Measurements from ENCODE around the gene OXER1.
"Not testable (repeated sequence)": the region's sequence is repeated elsewhere in the genome, so short reads cannot be mapped to it uniquely, and the experiment has no call there.

OXER1 gene

GRCh38 chr2:42752816-42753813 is 10.8 kb downstream of the OXER1 start:
- peak in 2 of 51 donors; percentile 20 to 26 for DNase-seq

DNA sequence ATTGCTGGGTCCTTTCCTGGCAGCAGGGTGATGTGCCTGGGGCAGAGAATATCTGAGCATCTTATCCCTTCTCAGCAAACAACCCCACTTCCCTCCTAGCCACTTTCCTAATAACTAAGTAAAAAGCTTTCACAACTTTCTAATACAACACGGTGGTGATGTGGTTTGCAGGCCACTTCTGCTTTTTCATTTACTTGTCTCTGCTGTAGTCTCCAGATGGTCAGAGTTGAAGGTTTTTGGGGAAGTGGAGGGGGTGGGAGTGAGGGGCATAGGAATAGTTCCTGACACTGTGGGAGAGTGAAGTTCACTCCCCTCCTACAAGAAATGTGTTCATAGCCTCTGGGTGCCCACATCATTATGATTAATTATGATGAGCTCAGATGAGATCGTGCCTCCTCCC is 11.6 kb downstream of the OXER1 start:
- peak in 5 of 51 donors; percentile 13 to 45 (median 19) for DNase-seq

DNA sequence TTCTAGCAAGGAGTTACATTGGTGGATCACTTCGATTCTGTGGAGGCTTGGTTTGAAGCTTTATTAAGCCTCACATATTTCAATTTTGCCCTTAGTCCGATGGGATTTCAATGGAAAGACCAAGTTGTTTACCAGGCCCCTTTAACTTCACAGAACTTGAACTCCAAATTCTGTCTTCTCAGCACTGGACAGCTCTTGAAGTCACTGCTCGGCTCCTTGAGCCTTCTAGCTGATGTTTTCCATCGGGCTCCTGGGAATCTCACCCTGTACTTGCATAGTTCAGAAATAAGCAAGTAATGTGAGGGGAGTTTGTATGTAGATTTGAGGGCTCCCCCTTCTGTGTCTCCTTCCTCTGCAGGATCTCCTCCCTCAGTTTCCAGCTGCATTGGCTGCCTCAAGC is 15.1 kb downstream of the OXER1 start:
- no peak for DNase-seq

- no peak for DNase-seq
These were observed 16.5 kb downstream of the OXER1 start for GRCh38 chr2:42747422-42747821.

- DNase-seq: no peak
These were observed 19.3 kb downstream of the OXER1 start for GRCh38 chr2:42744545-42745082.

GRCh38 chr2:42743659-42743990 is 20.3 kb downstream of the OXER1 start:
- DNase-seq: no peak

DNA sequence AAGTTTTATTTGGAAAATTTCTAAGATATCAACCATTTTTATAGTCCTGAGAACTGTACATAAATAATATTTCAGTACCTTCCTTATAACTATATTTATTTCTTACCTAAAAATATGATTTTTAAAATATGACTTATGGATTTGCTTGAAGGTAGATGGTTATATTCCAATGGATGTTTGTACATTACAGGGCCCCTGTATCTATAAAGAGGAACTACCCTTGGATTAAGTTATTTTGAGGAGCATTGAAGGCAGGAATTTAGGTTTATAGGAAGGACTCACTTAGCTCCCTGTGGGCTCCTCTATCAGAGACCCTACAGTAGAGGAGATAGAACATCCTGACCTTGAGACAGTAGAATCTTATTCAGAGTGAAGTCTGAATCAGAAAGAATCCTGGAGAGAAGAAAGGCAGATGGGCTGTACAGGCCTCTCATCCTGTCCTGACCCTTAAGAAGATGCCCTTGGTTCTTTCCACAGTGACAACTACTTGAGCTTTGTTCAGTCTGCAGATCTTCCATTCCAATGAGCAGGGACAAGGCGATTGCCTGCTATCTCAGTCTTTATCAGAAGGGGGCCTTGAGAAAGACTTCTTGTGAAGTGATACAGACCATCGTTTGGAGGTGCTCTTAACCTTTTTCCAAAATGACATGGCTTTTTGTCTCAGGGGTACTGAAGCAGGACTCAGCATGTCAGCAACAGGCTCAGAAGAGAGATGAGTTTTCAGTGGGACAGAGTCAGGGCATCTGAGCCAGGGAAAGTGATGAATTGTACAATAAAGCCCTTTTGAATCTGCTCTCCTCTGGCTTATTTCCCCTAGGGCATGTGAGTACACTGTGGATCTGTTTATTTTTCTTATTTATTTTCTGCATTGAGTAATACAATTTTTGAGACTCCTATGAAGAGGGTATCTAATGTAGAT is 20.9 kb downstream of the OXER1 start:
- DNase-seq: no peak

DNA sequence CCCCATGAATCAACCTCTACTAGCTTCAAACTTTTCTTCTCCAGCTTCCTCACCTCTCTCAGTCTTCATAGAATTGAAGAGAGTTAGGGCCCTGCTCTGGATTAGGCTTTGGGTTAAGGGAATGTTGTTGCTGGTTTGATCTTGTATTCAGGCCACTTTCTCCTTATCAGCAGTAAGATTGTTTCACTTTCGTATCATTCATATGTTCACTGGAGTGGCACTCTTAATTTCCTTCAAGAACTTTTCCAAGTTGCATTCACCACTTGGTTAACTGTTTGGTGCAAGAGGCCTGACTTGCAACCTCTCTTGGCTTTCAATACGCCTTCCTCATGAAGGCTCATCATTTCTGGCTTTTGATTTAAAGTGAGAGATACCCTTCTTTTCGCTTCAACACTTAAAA is 22.8 kb downstream of the OXER1 start:
- no peak for DNase-seq

- DNase-seq: no peak
These were observed 27.2 kb downstream of the OXER1 start for GRCh38 chr2:42736598-42737322.

DNA sequence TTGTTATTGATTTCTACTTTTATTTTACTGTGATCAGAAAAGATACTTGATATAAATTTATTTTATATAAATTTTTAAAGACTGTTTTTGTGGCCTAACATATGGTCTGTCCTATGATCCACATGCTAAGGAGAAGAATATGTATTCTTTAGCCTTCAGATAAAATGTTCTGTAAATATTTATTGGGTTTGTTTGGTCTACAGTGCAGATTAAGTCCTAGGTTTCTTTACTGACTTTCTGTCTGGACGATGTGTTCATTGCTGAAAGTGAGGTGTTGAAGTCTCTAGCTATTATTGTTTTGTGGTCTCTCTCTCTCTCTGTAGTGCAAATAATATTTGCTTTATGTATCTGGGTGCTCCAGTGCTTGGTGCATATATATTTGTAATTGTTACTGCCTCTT is 30.1 kb downstream of the OXER1 start:
- no peak for DNase-seq

- not testable (repeated sequence) for DNase-seq
These were observed 32.6 kb downstream of the OXER1 start for GRCh38 chr2:42731316-42731715.

DNA sequence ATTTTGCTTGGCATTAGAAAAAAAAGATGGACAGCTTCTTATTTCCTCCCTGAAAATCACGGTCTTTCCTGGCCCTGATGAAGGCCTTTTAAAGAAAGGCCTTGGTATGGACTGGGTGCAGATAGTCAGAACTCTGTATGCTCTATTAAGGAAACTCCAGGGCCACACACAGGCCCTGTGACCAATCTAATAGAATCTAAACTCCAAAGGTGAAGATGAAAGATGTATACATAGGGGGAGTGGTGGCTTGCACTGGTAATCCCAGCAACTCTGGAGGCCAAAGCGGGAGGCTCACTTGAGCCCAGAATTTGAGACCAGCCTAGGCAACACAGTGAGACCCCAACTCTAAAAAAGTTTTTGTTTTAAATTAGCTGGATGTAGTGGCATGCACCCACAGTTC is 37.3 kb downstream of the OXER1 start:
- DNase-seq: no peak

DNA sequence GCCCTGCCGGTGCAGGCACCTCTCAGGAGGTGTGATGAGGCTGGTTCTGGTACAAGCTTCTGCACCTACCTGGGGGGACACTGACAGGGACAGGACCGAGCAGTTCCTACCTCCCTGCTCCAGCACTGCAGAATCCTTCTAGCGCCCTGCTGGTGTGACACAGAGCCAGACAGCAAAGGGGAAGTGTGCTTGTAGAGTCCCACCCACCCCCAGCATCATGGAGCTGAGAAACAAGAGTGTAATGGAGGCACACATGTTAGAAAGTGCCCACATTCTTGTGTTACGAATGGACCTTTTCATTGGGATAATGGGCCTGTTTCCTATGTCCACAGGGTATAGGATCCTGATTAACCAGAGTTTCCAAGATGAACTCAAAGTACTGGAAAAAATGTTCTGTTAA is 38.3 kb downstream of the OXER1 start:
- DNase-seq: peak in 3 of 51 donors; percentile 1

- no peak for DNase-seq
These were observed 39.0 kb downstream of the OXER1 start for GRCh38 chr2:42724886-42725285.

DNA sequence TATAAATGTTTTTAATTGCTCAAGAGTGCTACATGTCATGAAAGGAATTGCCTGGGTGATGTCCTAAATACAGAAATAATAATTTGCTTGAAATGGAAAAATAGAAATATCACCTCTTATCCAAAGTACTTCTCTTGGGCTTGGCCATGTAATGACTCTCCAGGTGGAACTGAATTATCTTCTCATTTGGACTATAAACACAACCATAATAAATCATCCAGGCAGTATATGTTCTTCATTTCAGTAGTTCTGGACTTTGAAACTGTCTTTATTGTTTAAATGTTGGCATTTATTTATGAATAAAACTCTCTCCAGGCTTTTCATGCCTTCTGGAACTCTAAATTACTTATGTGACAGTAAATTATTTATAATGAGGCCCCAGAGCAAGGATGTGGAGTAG is 40.5 kb downstream of the OXER1 start:
- DNase-seq: no peak

DNA sequence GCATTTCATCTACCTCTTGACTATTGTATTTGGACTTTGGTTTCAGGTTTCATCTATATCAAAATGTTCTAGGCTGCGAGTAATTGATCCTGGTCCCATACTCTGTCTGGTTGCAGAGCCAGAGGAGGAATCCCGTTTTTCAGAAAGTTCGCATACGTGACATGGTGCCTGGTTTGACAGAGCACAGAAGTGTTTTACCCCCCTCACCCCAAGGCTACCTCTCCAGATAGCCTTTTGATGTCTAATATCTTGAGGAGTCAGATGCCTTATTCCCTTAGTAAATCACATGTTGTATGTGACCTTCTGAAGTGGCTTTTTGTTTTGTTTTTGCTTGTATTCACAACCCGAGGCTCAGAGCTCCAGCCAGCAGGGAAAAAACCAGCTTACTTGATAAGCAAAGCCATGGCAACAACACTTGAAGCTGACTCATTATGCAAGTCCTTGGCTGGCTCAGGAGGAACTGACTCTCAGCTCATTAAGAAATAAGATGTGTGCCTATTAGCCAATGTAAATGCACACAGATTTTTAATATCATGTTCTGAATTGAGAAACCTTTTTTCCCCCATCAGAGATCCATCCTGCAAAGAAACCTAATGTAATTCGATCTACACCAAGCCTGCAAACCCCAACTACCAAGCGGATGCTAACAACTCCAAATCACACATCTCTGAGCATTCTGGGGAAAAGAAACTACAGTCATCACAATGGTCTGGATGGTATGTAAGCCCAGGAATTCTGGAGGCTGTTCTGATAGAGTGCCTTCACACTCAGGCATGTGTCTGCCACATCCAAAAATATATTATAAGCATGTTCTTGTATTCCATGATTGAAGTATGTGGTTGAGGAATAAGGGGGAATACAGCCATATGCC is 41.4 kb downstream of the OXER1 start:
- peak in 23 of 51 donors; percentile 1 to 65 (median 15) for DNase-seq

DNA sequence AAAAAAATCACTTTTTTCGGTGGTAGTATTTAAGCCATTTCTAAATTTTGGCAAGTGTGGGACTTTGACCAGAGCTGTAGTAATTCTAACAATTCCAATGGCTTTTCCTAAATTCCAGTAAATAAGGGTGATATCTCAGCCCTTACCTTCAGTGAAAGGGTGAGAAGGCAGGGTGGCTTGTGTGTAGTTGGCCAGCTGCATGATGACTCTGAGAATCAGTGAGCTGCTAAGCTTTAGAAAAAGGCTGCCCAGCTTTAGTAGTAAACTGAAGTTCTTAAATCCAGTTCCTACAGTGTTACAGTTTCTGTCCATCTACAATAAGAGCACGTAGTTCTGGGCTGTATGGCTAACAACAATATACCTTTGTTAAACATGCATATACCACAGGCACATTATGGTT is 42.0 kb downstream of the OXER1 start:
- no peak for DNase-seq

DNA sequence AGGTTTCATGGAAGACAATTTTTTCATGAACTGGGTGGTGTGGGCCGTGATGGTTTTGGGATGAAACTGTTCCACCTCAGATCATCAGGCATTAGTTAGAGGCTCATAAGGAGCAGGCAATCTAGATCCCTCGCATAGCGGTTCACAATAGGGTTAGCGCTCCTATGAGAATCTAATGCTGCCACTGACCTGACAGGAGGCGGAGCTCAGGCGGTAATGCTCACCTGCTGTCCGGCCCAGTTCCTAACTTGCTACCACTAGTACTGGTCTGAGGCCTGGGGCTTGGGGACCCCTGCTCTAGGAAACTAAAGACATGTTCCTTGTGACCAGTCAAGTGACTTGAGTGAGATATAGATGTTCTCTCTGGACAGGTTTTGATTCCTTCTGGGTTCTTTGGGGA is 49.2 kb downstream of the OXER1 start:
- no peak for DNase-seq

DNA sequence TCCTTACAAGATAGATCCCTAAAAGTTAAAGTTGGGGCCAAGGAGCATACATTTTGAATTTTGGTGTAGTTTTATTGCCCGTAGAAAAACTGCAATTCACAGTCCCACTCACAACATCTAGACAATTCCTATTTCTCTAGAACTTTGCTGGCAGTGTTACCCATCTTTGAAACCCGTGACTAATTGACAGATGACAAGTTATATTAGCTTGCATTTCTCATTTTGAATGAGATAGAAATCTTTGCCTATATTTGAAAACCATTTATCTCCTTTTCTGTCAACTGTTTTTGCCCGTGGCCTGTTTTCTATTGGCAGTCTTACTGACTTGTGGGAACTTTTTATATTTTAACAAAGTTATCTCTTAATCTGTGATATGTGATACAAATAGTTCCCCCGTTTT is 50.0 kb downstream of the OXER1 start:
- no peak for DNase-seq

GRCh38 chr2:42712934-42713333 is 51.0 kb downstream of the OXER1 start:
- DNase-seq: no peak
